Measurements from ENCODE around the gene MRGPRG.

MRGPRG gene

GRCh38 chr11:3207526-3208189 is 11.0 kb downstream of the MRGPRG start:
- no peak for DNase-seq (ENCODE audit: low read depth in 2 of 2)

GRCh38 chr11:3206922-3207204 is 11.8 kb downstream of the MRGPRG start:
- DNase-seq (ENCODE audit: low read depth in 2 of 2): no peak

- DNase-seq (ENCODE audit: low read depth in 2 of 2): no peak
Observed at GRCh38 chr11:3206156-3206921, 12.3 kb downstream of the MRGPRG start.

GRCh38 chr11:3205261-3206155 is 13.1 kb downstream of the MRGPRG start:
- DNase-seq (ENCODE audit: low read depth in 2 of 2): no peak

- DNase-seq (ENCODE audit: low read depth in 2 of 2): no peak
Observed at GRCh38 chr11:3204141-3205015, 14.2 kb downstream of the MRGPRG start.

- DNase-seq (ENCODE audit: low read depth in 2 of 2): no peak
Observed at GRCh38 chr11:3203221-3204043, 15.2 kb downstream of the MRGPRG start.

- DNase-seq (ENCODE audit: low read depth in 2 of 2): no peak
Observed at GRCh38 chr11:3202759-3203158, 15.9 kb downstream of the MRGPRG start.

GRCh38 chr11:3202305-3202704 is 16.3 kb downstream of the MRGPRG start:
- DNase-seq (ENCODE audit: low read depth in 2 of 2): no peak

GRCh38 chr11:3201677-3202181 is 16.9 kb downstream of the MRGPRG start:
- DNase-seq (ENCODE audit: low read depth in 2 of 2): no peak

- no peak for DNase-seq (ENCODE audit: low read depth in 2 of 2)
Observed at GRCh38 chr11:3201112-3201581, 17.5 kb downstream of the MRGPRG start.

GRCh38 chr11:3200388-3201111 is 18.1 kb downstream of the MRGPRG start:
- DNase-seq (ENCODE audit: low read depth in 2 of 2): no peak

GRCh38 chr11:3199537-3200295 is 18.9 kb downstream of the MRGPRG start:
- DNase-seq (ENCODE audit: low read depth in 2 of 2): no peak

GRCh38 chr11:3198815-3199214 is 19.8 kb downstream of the MRGPRG start:
- no peak for DNase-seq (ENCODE audit: low read depth in 2 of 2)

- DNase-seq (ENCODE audit: low read depth in 2 of 2): no peak
Observed at GRCh38 chr11:3197878-3198528, 20.6 kb downstream of the MRGPRG start.

GRCh38 chr11:3197044-3197695 is 21.4 kb downstream of the MRGPRG start:
- DNase-seq (ENCODE audit: low read depth in 2 of 2): no peak

- no peak for DNase-seq (ENCODE audit: low read depth in 2 of 2)
Observed at GRCh38 chr11:3196161-3197043, 22.2 kb downstream of the MRGPRG start.

All from stimulated activated CD8-positive, alpha-beta memory T cell treated with anti-CD3 and anti-CD28 coated beads, Interleukin-15, amount 100 ng/mL, for 4 hours (primary cell).